ENCODE results near the gene C10orf71.

Gene C10orf71

GRCh38 chr10:49318755-49319154, 19.8 kb downstream of the C10orf71 start:
- no peak for DNase-seq

GRCh38 chr10:49319206-49319605, 20.2 kb downstream of the C10orf71 start:
- DNase-seq, result no peak

GRCh38 chr10:49320191-49320590, 21.2 kb downstream of the C10orf71 start:
- no peak for DNase-seq

GRCh38 chr10:49321021-49321420, 22.1 kb downstream of the C10orf71 start:
- DNase-seq, result no peak

GRCh38 chr10:49322371-49323170, 23.6 kb downstream of the C10orf71 start:
- DNase-seq, result no peak

GRCh38 chr10:49323171-49323895, 24.4 kb downstream of the C10orf71 start:
- DNase-seq, result no peak

- DNase-seq, result no peak
Observed at GRCh38 chr10:49323896-49324270, 24.9 kb downstream of the C10orf71 start.

GRCh38 chr10:49324711-49325110, 25.7 kb downstream of the C10orf71 start:
- DNase-seq, result no peak

- DNase-seq, result no peak
Observed at GRCh38 chr10:49325131-49325915, 26.4 kb downstream of the C10orf71 start.

GRCh38 chr10:49325916-49326783, 27.2 kb downstream of the C10orf71 start:
- no peak for DNase-seq

- DNase-seq, result no peak
Observed at GRCh38 chr10:49327036-49327813, 28.3 kb downstream of the C10orf71 start.

GRCh38 chr10:49328401-49329145, 29.6 kb downstream of the C10orf71 start:
- peak; percentile 28 for DNase-seq

GRCh38 chr10:49329146-49329505, 30.2 kb downstream of the C10orf71 start:
- no peak for DNase-seq

GRCh38 chr10:49330127-49330665, 31.2 kb downstream of the C10orf71 start:
- no peak for DNase-seq

- no peak for DNase-seq
Observed at GRCh38 chr10:49331431-49331830, 32.5 kb downstream of the C10orf71 start.

GRCh38 chr10:49332333-49332732, 33.4 kb downstream of the C10orf71 start:
- DNase-seq, result no peak

GRCh38 chr10:49332768-49333167, 33.8 kb downstream of the C10orf71 start:
- DNase-seq, result no peak

- no peak for DNase-seq
Observed at GRCh38 chr10:49333192-49333591, 34.2 kb downstream of the C10orf71 start.

- no peak for DNase-seq
Observed at GRCh38 chr10:49334964-49335363, 36.0 kb downstream of the C10orf71 start.

GRCh38 chr10:49335364-49335972, 36.5 kb downstream of the C10orf71 start:
- DNase-seq, result no peak

Data from NCI-H345 (cell line).